WTC11 (cell line): Measurements from ENCODE around the gene QRICH2. TPM values are rescaled to one million over a fixed set of nuclear protein-coding genes. Genes with fewer than 3 reads are reported as not detected.

Experiments
- ATAC-seq: fragments of 200-7000 bp; cut with Tn5 transposase; 2 replicates; pipeline ENCODE4 v1.10.0; 2021; ENCODE audit warnings: mild to moderate bottlenecking, moderate library complexity
- CTCF ChIA-PET: fragments of 300-600 bp; sonication (Branson Sonifier 250); formaldehyde crosslinking; loops from one replicate; lab custom pipeline; 2021; ENCODE audit warnings: antibody characterized with exemption; lab: Charles Lee
- POLR2A ChIA-PET: fragments of 350-600 bp; sonication (Branson Sonifier 250); formaldehyde crosslinking; loops from one replicate; lab custom pipeline; 2021; ENCODE audit warnings: antibody characterized with exemption; lab: Charles Lee
- DNase-seq: peaks from one replicate; pipeline ENCODE4 v3.0.0; 2021; ENCODE audit warnings: low spot score
- H3K27ac Mint-ChIP-seq: 2 replicates; pipeline ENCODE4 v1.8.0; 2021; ENCODE audit warnings: mixed read lengths
- H3K27me3 Mint-ChIP-seq: 2 replicates; pipeline ENCODE4 v1.8.0; 2021; ENCODE audit warnings: low read depth, mild to moderate bottlenecking, moderate library complexity, mixed read lengths
- H3K36me3 Mint-ChIP-seq: 2 replicates; pipeline ENCODE4 v1.8.0; 2021; ENCODE audit warnings: mixed read lengths
- H3K4me1 Mint-ChIP-seq: 2 replicates; pipeline ENCODE4 v1.8.0; 2022; ENCODE audit warnings: mixed read lengths
- H3K4me3 Mint-ChIP-seq: 2 replicates; pipeline ENCODE4 v1.8.0; 2021; ENCODE audit warnings: mild to moderate bottlenecking, moderate library complexity, mixed read lengths
- H3K9me3 Mint-ChIP-seq: 2 replicates; pipeline ENCODE4 v1.8.0; 2021; ENCODE audit warnings: mixed read lengths
- ARID4B ChIP-seq: sonication (generic); formaldehyde crosslinking; IDR thresholded peaks from 2 replicates; pipeline ENCODE4 v1.8.0; 2023; ENCODE audit warnings: missing genetic modification reagents, mild to moderate bottlenecking, borderline replicate concordance
- ELF4 ChIP-seq: sonication (generic); formaldehyde crosslinking; IDR thresholded peaks from 2 replicates; pipeline ENCODE4 v1.8.1; 2022; ENCODE audit warnings: low read depth, mild to moderate bottlenecking, moderate library complexity, missing genetic modification reagents
- ETV6 ChIP-seq: sonication (generic); formaldehyde crosslinking; IDR thresholded peaks from 2 replicates; pipeline ENCODE4 v1.8.1; 2022; ENCODE audit warnings: mild to moderate bottlenecking, missing genetic modification reagents
- GRHL2 ChIP-seq: fragments of 250-450 bp; sonication (Bioruptor Pico); IDR thresholded peaks from 2 replicates; pipeline ENCODE4 v1.8.0; 2022; ENCODE audit warnings: mild to moderate bottlenecking, moderate library complexity; ENCODE audit not compliant: insufficient replicate concordance, severe bottlenecking
- HMGXB4 ChIP-seq: sonication (generic); formaldehyde crosslinking; IDR thresholded peaks from 2 replicates; pipeline ENCODE4 v1.8.1; 2023; ENCODE audit warnings: mild to moderate bottlenecking, moderate library complexity, missing genetic modification reagents
- MLX ChIP-seq: sonication (generic); formaldehyde crosslinking; IDR thresholded peaks from 2 replicates; pipeline ENCODE4 v1.8.1; 2023; ENCODE audit warnings: mild to moderate bottlenecking, missing genetic modification reagents, moderate library complexity
- MXD4 ChIP-seq: fragments of 250-450 bp; sonication (Bioruptor Pico); IDR thresholded peaks from 2 replicates; pipeline ENCODE4 v1.8.0; 2021; ENCODE audit warnings: mild to moderate bottlenecking, moderate library complexity, borderline replicate concordance
- NR3C1 ChIP-seq: sonication (generic); formaldehyde crosslinking; conservative IDR thresholded peaks from 2 replicates; pipeline ENCODE4 v1.8.1; 2023; ENCODE audit warnings: low read depth, mild to moderate bottlenecking, missing genetic modification reagents
- PRRX2 ChIP-seq: fragments of 250-450 bp; sonication (Bioruptor Pico); IDR thresholded peaks from 2 replicates; pipeline ENCODE4 v1.8.0; 2021; ENCODE audit warnings: mild to moderate bottlenecking
- RORB ChIP-seq: fragments of 250-450 bp; sonication (Bioruptor Pico); IDR thresholded peaks from 2 replicates; pipeline ENCODE4 v1.9.0; 2021; ENCODE audit warnings: mild to moderate bottlenecking
- USF1 ChIP-seq: sonication (generic); formaldehyde crosslinking; IDR thresholded peaks from 2 replicates; pipeline ENCODE4 v1.8.0; 2022; ENCODE audit warnings: mild to moderate bottlenecking, missing genetic modification reagents
- USF2 ChIP-seq: sonication (generic); formaldehyde crosslinking; IDR thresholded peaks from 2 replicates; pipeline ENCODE4 v1.8.1; 2023; ENCODE audit warnings: mild to moderate bottlenecking, missing genetic modification reagents, moderate library complexity
- ZBTB43 ChIP-seq: sonication (generic); formaldehyde crosslinking; IDR thresholded peaks from 2 replicates; pipeline ENCODE4 v1.8.1; 2023; ENCODE audit warnings: mild to moderate bottlenecking, missing genetic modification reagents
- ZNF232 ChIP-seq: sonication (generic); formaldehyde crosslinking; IDR thresholded peaks from 2 replicates; pipeline ENCODE4 v1.8.0; 2022; ENCODE audit warnings: mild to moderate bottlenecking, missing genetic modification reagents
- ZNF425 ChIP-seq: fragments of 250-450 bp; sonication (Bioruptor Pico); conservative IDR thresholded peaks from 2 replicates; pipeline ENCODE4 v1.9.0; 2021; ENCODE audit warnings: mild to moderate bottlenecking
- ZNF532 ChIP-seq: fragments of 250-450 bp; sonication (Bioruptor Pico); IDR thresholded peaks from 2 replicates; pipeline ENCODE4 v1.9.0; 2021; ENCODE audit warnings: mild to moderate bottlenecking, borderline replicate concordance
- total RNA-seq: library from RNA; stranded (reverse); gene quantifications from 3 replicates; pipeline ENCODE4 v1.2.3, GENCODE V29; 2021

Gene QRICH2
- total RNA-seq, 1 experiment from 2014 or later, result 1.5 TPM

GRCh38 chr17:76239538-76240274, 68.4 kb downstream of the QRICH2 start (continued):
- peak; percentile 52; the same call in 1 of the 2 replicates for TF ChIP-seq ZNF232
- 0 out of 2 replicates have a peak, but pooled peaks have one; percentile 55 for TF ChIP-seq ARID4B
- TF ChIP-seq ZBTB43, result peak; percentile 77; the same call in 1 of the 2 replicates
- TF ChIP-seq USF1 (CRISPR knock-in tag), result peak; percentile 43; the same call in 1 of the 2 replicates
- no peak for TF ChIP-seq MXD4

GRCh38 chr17:76238847-76239537, 69.1 kb downstream of the QRICH2 start:
- no peaks in the 10 kb centered on the region for H3K9me3 Mint-ChIP-seq
- peaks cover 10% of the 10 kb centered on the region for H3K4me1 Mint-ChIP-seq
- H3K36me3 Mint-ChIP-seq, result no peaks in the 10 kb centered on the region
- H3K27ac Mint-ChIP-seq, result no peak overlapping the region
- peak overlapping the region; percentile 53 for H3K4me3 Mint-ChIP-seq
- POLR2A ChIA-PET, result interaction anchor here (0.6 kb wide), 2 partner anchors 17 to 71 kb away, joined by 3 read pairs; no protein-coding TSS in a partner anchor
- ATAC-seq (no peak), DNase-seq (no peak)
- peaks cover 58% of the 10 kb centered on the region for H3K27me3 Mint-ChIP-seq
- CTCF ChIA-PET, result interaction anchor here (1.0 to 1.7 kb wide), 3 partner anchors 24 to 225 kb away, joined by 3 to 11 read pairs (median 5); no protein-coding TSS in a partner anchor
- TF ChIP-seq USF2 (CRISPR knock-in tag), result no peak
- no peak for TF ChIP-seq RORB (CRISPR knock-in tag)
- no peak for TF ChIP-seq PRRX2 (CRISPR knock-in tag)
- TF ChIP-seq ZNF425 (CRISPR knock-in tag), result no peak
- TF ChIP-seq ELF4 (CRISPR knock-in tag), result no peak
- no peak for TF ChIP-seq ZNF532 (CRISPR knock-in tag)
- TF ChIP-seq NR3C1 (CRISPR knock-in tag), result no peak
- TF ChIP-seq MLX, result no peak
- no peak for TF ChIP-seq ETV6
- TF ChIP-seq GRHL2, result no peak
- TF ChIP-seq HMGXB4, result no peak
